SK-N-MC (cell line): ENCODE data around the gene SLC8A2.

ENCODE experiments used
- EZH2 ChIP-seq: fragments of 200-600 bp; sonication (generic); IDR thresholded peaks from one replicate; pipeline ENCODE4 v1.6.1; 2017; ENCODE audit warnings: antibody characterized with exemption
- FOXP2 ChIP-seq: optimal IDR thresholded peaks from 2 replicates; pipeline ENCODE3; 2011; ENCODE audit warnings: mild to moderate bottlenecking, moderate library complexity; ENCODE audit not compliant: insufficient read depth; ENCODE audit errors: extremely low read length, control extremely low read depth
- POLR2AphosphoS5 ChIP-seq: IDR thresholded peaks from 2 replicates; pipeline ENCODE4 v1.6.1; 2012; ENCODE audit warnings: mild to moderate bottlenecking, low read depth, low read length, borderline replicate concordance

DNA sequence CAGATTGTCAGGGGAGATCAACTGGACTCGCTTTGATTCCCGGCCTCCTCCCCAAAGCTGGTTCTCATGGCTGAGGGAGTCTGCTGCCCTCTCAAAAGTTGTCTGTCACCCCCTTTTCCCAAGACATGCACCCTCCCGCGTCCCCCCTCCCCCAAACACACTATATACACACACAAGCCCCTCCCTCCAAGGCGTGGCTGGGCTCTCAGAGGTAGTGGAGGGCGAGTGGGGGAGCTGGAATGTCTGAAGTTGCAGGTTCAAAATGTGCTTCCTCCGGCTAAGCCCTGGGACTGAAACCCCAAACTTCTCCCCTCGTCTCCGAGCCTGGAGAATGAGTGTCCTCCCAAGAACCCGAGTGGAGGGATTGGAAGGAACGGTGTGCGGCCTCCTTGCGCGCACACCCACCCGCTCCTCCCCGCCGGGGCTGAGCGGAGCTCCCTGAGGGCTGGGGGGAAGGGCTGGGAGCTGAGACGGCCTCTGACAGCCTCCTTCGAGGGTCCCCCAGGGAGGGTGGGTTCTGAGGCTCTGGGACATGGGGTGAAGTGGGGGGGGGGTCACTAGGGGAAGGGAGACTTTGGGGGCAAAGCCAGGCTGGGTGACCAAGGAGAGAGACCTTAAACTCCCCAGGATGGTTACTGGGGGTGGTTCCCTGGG lies 42.4 kb downstream of the SLC8A2 start:
- TF ChIP-seq POLR2AphosphoS5 (no peak), EZH2 (no peak), FOXP2 (no peak)
